Heart left ventricle (tissue), 16 donors: ENCODE results near the gene FAM131C. TPM values are rescaled to one million over a fixed set of nuclear protein-coding genes. Genes with fewer than 3 reads are reported as not detected.

Experiments
- ATAC-seq, 4 donors: fragments of 200-7000 bp; cut with Tn5 transposase; one replicate each; pipeline ENCODE4 v1.9.1; 2020 to 2022; ENCODE audit warnings: moderate library complexity in 4 of 4, mild to moderate bottlenecking in 3 of 4, moderate number of reproducible peaks in 1 of 4
- DNase-seq, 5 donors: peaks; one replicate each; pipeline ENCODE4 v3.0.0-alpha.2; 2020
- H3K27ac ChIP-seq, 12 donors: fragments of 200-600 bp; sonication (generic) in 4 of 12; one replicate each; pipeline versions ENCODE4 v1.5.0 to v1.8.0; 2016 to 2022; ENCODE audit warnings: mild to moderate bottlenecking in 2 of 12
- H3K27me3 ChIP-seq, 9 donors: fragments of 200-600 bp; sonication (generic) in 2 of 9; one replicate each; pipeline versions ENCODE4 v1.5.1 to v1.8.0; 2016 to 2022; ENCODE audit warnings: mild to moderate bottlenecking in 3 of 9
- H3K36me3 ChIP-seq, 9 donors: fragments of 200-600 bp; sonication (generic) in 2 of 9; one replicate each; pipeline versions ENCODE4 v1.5.0 to v1.8.0; 2018 to 2022; ENCODE audit warnings: mild to moderate bottlenecking in 2 of 9
- H3K4me1 ChIP-seq, 12 donors: fragments of 200-600 bp; sonication (generic) in 4 of 12; one replicate each; pipeline versions ENCODE4 v1.5.0 to v1.8.0; 2016 to 2022; ENCODE audit warnings: mild to moderate bottlenecking in 3 of 12
- H3K4me3 ChIP-seq, 12 donors: fragments of 200-600 bp; sonication (generic) in 4 of 12; one replicate each; pipeline versions ENCODE4 v1.5.0 to v1.8.0; 2017 to 2022; ENCODE audit warnings: mild to moderate bottlenecking in 9 of 12, moderate library complexity in 4 of 12
- H3K9me3 ChIP-seq, 12 donors: fragments of 200-600 bp; sonication (generic) in 4 of 12; one replicate each; pipeline versions ENCODE4 v1.5.0 to v1.8.0; 2016 to 2022; ENCODE audit warnings: mild to moderate bottlenecking in 1 of 12
- POLR2A ChIP-seq, 2 donors: fragments of 450-650 bp; IDR thresholded peaks; one replicate each; pipeline ENCODE4 v1.6.1; 2017; ENCODE audit warnings: antibody characterized with exemption in 2 of 2, mild to moderate bottlenecking in 2 of 2, moderate library complexity in 2 of 2
- WGBS, 4 donors: extraction: QIAGEN DNeasy Blood & Tissue Kit in 2 of 4; methylation state at CpG; one replicate each; pipeline versions ENCODE4 v1.1.5 to v1.1.7; 2013 to 2018; 5-methylcytosine and 5-hydroxymethylcytosine counted together
- intact Hi-C, 10 donors: fragments of 100-400 bp; cut with DNase I; formaldehyde crosslinking; loops; one replicate each; pipeline versions ENCODE4 v1.11.1 to v1.14.2; 2022
- polyA plus RNA-seq, 2 donors: library from polyadenylated mRNA; stranded (reverse); fragments of 200-250 nt; gene quantifications; one replicate each; pipeline ENCODE4 v1.2.3, GENCODE V29; 2013
- total RNA-seq, 9 donors: library from RNA; depleted of rRNA in 2 of 9; stranded (reverse); fragments of >200 nt in 2 of 9; fragmentation: NEBNext Ultra II Directional in 3 of 9; extraction: Animal tissue kit (Norgen Biotek cat#: 25700) in 3 of 9; gene quantifications; one replicate each; pipeline versions ENCODE4 v1.1.0 to v1.2.4, GENCODE V29; 2016 to 2023
- TF ChIP-seq, protein P1 (sequence below), 12 donors: fragments of 200-600 bp; sonication (generic) in 4 of 12; IDR thresholded peaks; one replicate each; pipeline versions ENCODE4 v1.5.0 to v1.8.0; 2018 to 2022; ENCODE audit warnings: antibody characterized with exemption in 12 of 12, mild to moderate bottlenecking in 5 of 12
- donor health status: ischemic (EF 13 %, LVEDD 7.1; RV severe dilation, severe dysfunction).
- donor health status: healthy with polysubstance abuse.
- donor health status: DM: no; HTN: yes; CAD: no.
- donor health status: DM: no; HTN: no; CAD: no.
- donor health status: ischemic (EF 25% LVEDD 6.9; RV normal size, moderate dysfunction).
- donor health status: ischemic (EF 25% LVEDD 5.7; RV mildly dilated, moderate dysfunction).
- donor health status: healthy.
- donor health status: DM: yes; HTN: yes; CAD: no.
- donor health status: ischemic (EF 35%, LVEDD 5.7; RV mildly dilated, moderate dysfunction).
- donor health status: nonischemic (EF 11% LVEDD 7.7; RV severe dilation, severe dysfunction).
- donor health status: DM: yes; HTN: yes; CAD: no.
- donor health status: PGD.
- donor health status: ischemic (EF 29% LVEDD 5.4; RV normal size, mild dysfunction).
- donor health status: nonischemic (EF 23%, LVEDD 6.1; RV moderate dilation, normal function).

The FAM131C gene
- total and polyA plus RNA-seq, 11 donors, result 1.1 to 17.8 (median 3.4) TPM

DNA sequence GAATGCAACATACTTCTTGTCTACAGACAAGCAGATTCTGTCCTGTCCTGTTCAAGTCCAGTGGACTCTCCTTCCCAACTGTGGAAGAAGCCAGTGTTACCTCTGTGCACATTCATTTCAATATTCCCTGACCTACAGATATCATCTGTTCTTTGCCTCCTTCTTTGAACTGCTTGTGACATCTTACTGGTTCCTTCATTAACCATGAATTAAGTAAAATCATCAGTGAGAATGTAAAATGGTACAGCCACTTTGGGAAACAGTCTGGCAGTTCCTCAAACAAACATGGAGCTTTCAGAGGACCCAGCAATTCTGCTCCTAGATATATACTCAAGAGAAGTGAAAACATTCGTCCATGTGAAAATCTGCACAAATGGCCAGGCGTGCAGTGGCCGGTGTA lies 62.6 kb downstream of the FAM131C start:
- no peak overlapping the region for H3K27ac ChIP-seq
- peaks cover 0 to 9% (median 0%) of the 10 kb centered on the region in 9 donors for H3K36me3 ChIP-seq
- TF ChIP-seq POLR2A (IDR thresholded peaks at IDR 0.05), result no peak
- TF ChIP-seq, protein P1, sequence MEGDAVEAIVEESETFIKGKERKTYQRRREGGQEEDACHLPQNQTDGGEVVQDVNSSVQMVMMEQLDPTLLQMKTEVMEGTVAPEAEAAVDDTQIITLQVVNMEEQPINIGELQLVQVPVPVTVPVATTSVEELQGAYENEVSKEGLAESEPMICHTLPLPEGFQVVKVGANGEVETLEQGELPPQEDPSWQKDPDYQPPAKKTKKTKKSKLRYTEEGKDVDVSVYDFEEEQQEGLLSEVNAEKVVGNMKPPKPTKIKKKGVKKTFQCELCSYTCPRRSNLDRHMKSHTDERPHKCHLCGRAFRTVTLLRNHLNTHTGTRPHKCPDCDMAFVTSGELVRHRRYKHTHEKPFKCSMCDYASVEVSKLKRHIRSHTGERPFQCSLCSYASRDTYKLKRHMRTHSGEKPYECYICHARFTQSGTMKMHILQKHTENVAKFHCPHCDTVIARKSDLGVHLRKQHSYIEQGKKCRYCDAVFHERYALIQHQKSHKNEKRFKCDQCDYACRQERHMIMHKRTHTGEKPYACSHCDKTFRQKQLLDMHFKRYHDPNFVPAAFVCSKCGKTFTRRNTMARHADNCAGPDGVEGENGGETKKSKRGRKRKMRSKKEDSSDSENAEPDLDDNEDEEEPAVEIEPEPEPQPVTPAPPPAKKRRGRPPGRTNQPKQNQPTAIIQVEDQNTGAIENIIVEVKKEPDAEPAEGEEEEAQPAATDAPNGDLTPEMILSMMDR (IDR thresholded peaks at IDR 0.05), result no peak
- no peaks in the 10 kb centered on the region for H3K9me3 ChIP-seq
- no peak for ATAC-seq
- DNase-seq, result no peak
- 90 to 94% (median 93%) methylated on average over 3 of the region's 3 CpGs for WGBS, 4 donors
- H3K4me3 ChIP-seq, result no peak overlapping the region
- peaks cover 0 to 5% (median 0%) of the 10 kb centered on the region in 9 donors for H3K27me3 ChIP-seq
- intact Hi-C loops, result no loop called here
- peaks cover 0 to 34% (median 19%) of the 10 kb centered on the region in 12 donors for H3K4me1 ChIP-seq

DNA sequence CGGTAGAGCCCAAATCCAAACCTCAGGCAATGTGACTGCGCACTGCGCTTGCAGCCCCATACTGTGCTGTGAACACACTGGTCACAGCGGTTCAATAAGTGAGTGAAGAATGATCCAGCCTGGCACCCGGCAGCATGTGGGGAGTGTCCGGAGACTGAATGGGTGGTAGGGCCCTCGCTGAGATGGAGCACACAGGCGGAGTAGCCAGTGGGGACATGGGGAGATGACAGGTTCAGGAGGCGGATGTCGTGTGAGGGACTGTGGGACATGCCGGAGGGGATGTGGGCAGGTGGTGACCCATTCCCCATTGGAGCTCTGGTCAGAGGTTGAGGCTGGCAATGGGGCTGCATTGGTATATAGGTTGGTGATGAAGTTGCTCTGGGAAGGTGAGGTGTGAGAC lies 63.8 kb downstream of the FAM131C start:
- Histone ChIP-seq H3K4me3 (no peak overlapping the region), H3K36me3 (no peaks in the 10 kb centered on the region), H3K27me3 (peaks cover 0 to 5% (median 0%) of the 10 kb centered on the region in 9 donors), H3K9me3 (no peaks in the 10 kb centered on the region), H3K27ac (no peak overlapping the region), H3K4me1 (peaks cover 0 to 27% (median 19%) of the 10 kb centered on the region in 12 donors)
- intact Hi-C loops, result loop anchor here (1.0 to 5.0 kb wide), 7 partner anchors 23 to 48 kb away; no protein-coding TSS in a partner anchor
- 86 to 92% (median 90%) methylated on average over 11 of the region's 11 CpGs for WGBS, 4 donors
- DNase-seq (no peak), ATAC-seq (no peak)
- TF ChIP-seq, protein P1 (IDR thresholded peaks at IDR 0.05), result no peak
- no peak for TF ChIP-seq POLR2A (IDR thresholded peaks at IDR 0.05)

DNA sequence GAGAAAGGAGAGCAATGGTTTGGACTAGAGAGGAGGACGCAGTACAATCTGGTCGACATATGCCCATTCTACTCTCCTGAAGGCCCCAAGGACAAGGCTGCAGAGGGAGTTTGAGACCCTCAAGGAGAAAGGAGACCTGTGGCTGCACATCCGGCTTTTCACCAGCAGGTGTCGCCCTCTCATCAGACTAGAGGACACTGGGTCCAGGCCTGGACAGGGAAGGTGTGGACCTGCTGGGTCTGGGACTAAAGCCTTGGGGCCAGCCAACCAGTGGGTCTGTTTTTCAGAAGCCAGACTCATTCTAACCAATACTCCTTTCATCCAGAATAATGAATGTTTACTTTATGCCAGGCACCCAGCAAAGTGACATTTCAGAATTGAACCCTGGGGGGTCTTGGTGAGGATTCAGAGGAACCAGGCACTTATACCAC lies 64.4 kb downstream of the FAM131C start:
- intact Hi-C loops, result loop anchor here (1.0 to 5.0 kb wide), 7 partner anchors 23 to 48 kb away; no protein-coding TSS in a partner anchor
- Histone ChIP-seq H3K36me3 (no peaks in the 10 kb centered on the region), H3K4me1 (peaks cover 0 to 22% (median 15%) of the 10 kb centered on the region in 12 donors), H3K27me3 (peaks cover 0 to 5% (median 0%) of the 10 kb centered on the region in 9 donors), H3K4me3 (no peak overlapping the region), H3K27ac (no peak overlapping the region), H3K9me3 (no peaks in the 10 kb centered on the region)
- no peak for TF ChIP-seq POLR2A (IDR thresholded peaks at IDR 0.05)
- TF ChIP-seq, protein P1 (IDR thresholded peaks at IDR 0.05), result peak; percentile 94 to 99 (median 97)
- ATAC-seq (peak in 2 of 4 donors; percentile 3 to 19), DNase-seq (peak; percentile 76 to 88 (median 79))
- 0 to 3% (median 1%) methylated on average over 4 of the region's 4 CpGs for WGBS, 4 donors

Other genes with a start within 250 kb of the FAM131C start
- gene SPEN, start 225.9 kb downstream of the FAM131C start, total RNA-seq, result 10 to 100 TPM; 18.3 to 41.5 (median 31.3) TPM
- 10 to 100 TPM; 11.0 to 20.2 TPM for gene SPEN, start 225.9 kb downstream of the FAM131C start, polyA plus RNA-seq
- gene ZBTB17, start 97.5 kb downstream of the FAM131C start, total RNA-seq, result 10 to 100 TPM; 14.5 to 29.2 (median 20.7) TPM
- gene ZBTB17, start 97.5 kb downstream of the FAM131C start, polyA plus RNA-seq, result 10 to 100 TPM; 26.5 to 28.2 TPM
- 1 to 10 TPM in 1 of 9 donors, under 1 TPM in 7, not detected in 1; 0.08 to 1.7 (median 0.21) TPM for gene SRARP, start 69.4 kb downstream of the FAM131C start, total RNA-seq
- gene SRARP, start 69.4 kb downstream of the FAM131C start, polyA plus RNA-seq, result 1 to 10 TPM in 1 of 2 donors, under 1 TPM in 1; 0.32 to 1.1 TPM
- over 10,000 TPM in 1 of 9 donors, 1,000 to 10,000 TPM in 8; 2,598 to 10,910 (median 4,655) TPM for gene HSPB7, start 55.6 kb downstream of the FAM131C start, total RNA-seq
- gene HSPB7, start 55.6 kb downstream of the FAM131C start, polyA plus RNA-seq, result 1,000 to 10,000 TPM; 7,048 to 8,299 TPM
- gene CLCNKA, start 51.6 kb downstream of the FAM131C start, total RNA-seq, result 1 to 10 TPM in 1 of 9 donors, under 1 TPM in 6, not detected in 2; 0.25 to 1.1 (median 0.53) TPM
- gene CLCNKA, start 51.6 kb downstream of the FAM131C start, polyA plus RNA-seq, result under 1 TPM; 0.25 to 0.95 TPM
- gene CLCNKB, start 29.9 kb downstream of the FAM131C start, total RNA-seq, result 1 to 10 TPM in 8 of 9 donors, under 1 TPM in 1; 0.51 to 2.7 (median 1.8) TPM
- 1 to 10 TPM in 1 of 2 donors, under 1 TPM in 1; 0.50 to 1.5 TPM for gene CLCNKB, start 29.9 kb downstream of the FAM131C start, polyA plus RNA-seq
- 10 to 100 TPM in 8 of 9 donors, 1 to 10 TPM in 1; 7.6 to 34.7 (median 14.8) TPM for gene EPHA2, start 82.4 kb upstream of the FAM131C start, total RNA-seq
- 10 to 100 TPM in 1 of 2 donors, 1 to 10 TPM in 1; 5.6 to 14.0 TPM for gene EPHA2, start 82.4 kb upstream of the FAM131C start, polyA plus RNA-seq
- gene ARHGEF19, start 139.0 kb upstream of the FAM131C start, total RNA-seq, result 1 to 10 TPM in 8 of 9 donors, under 1 TPM in 1; 0.97 to 3.8 (median 2.3) TPM
- 1 to 10 TPM in 1 of 2 donors, under 1 TPM in 1; 0.99 to 3.5 TPM for gene ARHGEF19, start 139.0 kb upstream of the FAM131C start, polyA plus RNA-seq
- gene CPLANE2, start 163.5 kb upstream of the FAM131C start, total RNA-seq, result 1 to 10 TPM; 3.6 to 9.9 (median 5.7) TPM
- 1 to 10 TPM; 5.7 to 6.2 TPM for gene CPLANE2, start 163.5 kb upstream of the FAM131C start, polyA plus RNA-seq